Right lobe of liver (tissue), 6 donors: ENCODE data around the gene GTSE1. TPM values are rescaled to one million over a fixed set of nuclear protein-coding genes. Genes with fewer than 3 reads are reported as not detected.

Experiments
- ATAC-seq, 4 donors: fragments of 200-7000 bp; cut with Tn5 transposase; one replicate each; pipeline ENCODE4 v1.9.1; 2020; ENCODE audit warnings: mild to moderate bottlenecking in 4 of 4, moderate library complexity in 4 of 4
- DNase-seq, 3 donors: peaks; one replicate each; pipeline ENCODE4 v3.0.0-alpha.2; 2020
- H3K27ac ChIP-seq, 3 donors: fragments of 200-600 bp; one replicate each; pipeline ENCODE4 v1.8.0; 2022
- H3K27me3 ChIP-seq, 2 donors: fragments of 200-600 bp; one replicate each; pipeline ENCODE4 v1.8.0; 2022
- H3K36me3 ChIP-seq, 4 donors: fragments of 200-600 bp; sonication (generic) in 1 of 4; one replicate each; pipeline versions ENCODE4 v1.5.1 to v1.8.0; 2017 to 2022; ENCODE audit warnings: control low read depth in 1 of 4
- H3K4me1 ChIP-seq, 4 donors: fragments of 200-600 bp; sonication (generic) in 1 of 4; one replicate each; pipeline versions ENCODE4 v1.5.1 to v1.8.0; 2017 to 2022; ENCODE audit warnings: control low read depth in 1 of 4
- H3K4me3 ChIP-seq, 3 donors: fragments of 200-600 bp; one replicate each; pipeline ENCODE4 v1.8.0; 2022
- H3K9me3 ChIP-seq, 4 donors: fragments of 200-600 bp; sonication (generic) in 1 of 4; one replicate each; pipeline versions ENCODE4 v1.5.1 to v1.8.0; 2017 to 2022; ENCODE audit warnings: control low read depth in 1 of 4
- POLR2A ChIP-seq: fragments of 450-650 bp; IDR thresholded peaks from one replicate; pipeline ENCODE4 v1.6.1; 2017; ENCODE audit warnings: antibody characterized with exemption, mild to moderate bottlenecking
- WGBS: methylation state at CpG from one replicate; pipeline ENCODE4 v1.1.6; 2018; ENCODE audit warnings: low coverage, low lambda C conversion rate; ENCODE audit not compliant: insufficient coverage; ENCODE audit errors: missing lambda C conversion rate; 5-methylcytosine and 5-hydroxymethylcytosine counted together
- intact Hi-C, 2 donors: fragments of 100-400 bp; cut with DNase I; formaldehyde crosslinking; loops; one replicate each; pipeline versions ENCODE4 v1.11.2 to v1.14.1; 2022
- total RNA-seq, 6 experiments: library from RNA; depleted of rRNA in 2 of 6; stranded (reverse); fragments of >200 nt in 2 of 6; fragmentation: NEBNext Ultra II Directional in 3 of 6; extraction: Animal tissue kit (Norgen Biotek cat#: 25700) in 3 of 6; gene quantifications; one replicate each; pipeline versions ENCODE4 v1.1.0 to v1.2.4, GENCODE V29; 2016 to 2023
- TF ChIP-seq, protein P1 (sequence below), 4 donors: fragments of 200-600 bp in 3 of 4; fragments of 450-650 bp in 1 of 4; IDR thresholded peaks; one replicate each; pipeline versions ENCODE4 v1.5.1 to v1.8.0; 2016 to 2022; ENCODE audit warnings: antibody characterized with exemption in 4 of 4, mild to moderate bottlenecking in 2 of 4
- donor health status: DM: no; HTN: yes; CAD: no.
- donor health status: DM: no; HTN: no; CAD: no.
- donor health status: DM: no; HTN: no; CAD: no.
- donor health status: DM: no; HTN: yes; CAD: no.
- donor health status: DM: no; HTN: yes; CAD: no.

Gene GTSE1
- total RNA-seq, 6 experiments from 2014 or later: 0.15 to 0.84 (median 0.52) TPM

DNA sequence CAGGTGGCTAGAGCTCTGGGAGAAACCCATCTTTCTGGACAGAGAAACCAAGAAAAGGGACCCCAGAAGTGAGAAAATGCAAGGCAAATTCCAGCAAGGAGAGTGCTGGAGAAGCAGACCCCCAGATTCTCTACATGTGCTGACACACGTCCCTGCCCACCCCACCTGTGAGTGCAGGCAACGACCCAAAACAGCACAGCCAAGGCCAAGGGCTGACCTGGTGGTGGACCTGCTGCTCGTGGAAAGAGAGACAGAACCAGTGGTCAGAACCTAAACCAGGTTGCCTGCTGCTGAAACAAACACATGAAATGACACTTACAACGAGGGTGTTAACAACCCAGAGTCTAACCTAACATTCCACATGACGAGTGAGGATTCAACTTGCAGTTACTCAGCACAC lies 63.4 kb downstream of the GTSE1 start:
- Histone ChIP-seq H3K27ac (no peak overlapping the region), H3K9me3 (no peaks in the 10 kb centered on the region), H3K36me3 (peaks cover 0 to 18% (median 0%) of the 10 kb centered on the region in 4 donors), H3K4me3 (no peak overlapping the region), H3K27me3 (no peaks in the 10 kb centered on the region), H3K4me1 (peaks cover 0 to 19% (median 6%) of the 10 kb centered on the region in 4 donors)
- TF ChIP-seq POLR2A: no peak
- TF ChIP-seq, protein P1, sequence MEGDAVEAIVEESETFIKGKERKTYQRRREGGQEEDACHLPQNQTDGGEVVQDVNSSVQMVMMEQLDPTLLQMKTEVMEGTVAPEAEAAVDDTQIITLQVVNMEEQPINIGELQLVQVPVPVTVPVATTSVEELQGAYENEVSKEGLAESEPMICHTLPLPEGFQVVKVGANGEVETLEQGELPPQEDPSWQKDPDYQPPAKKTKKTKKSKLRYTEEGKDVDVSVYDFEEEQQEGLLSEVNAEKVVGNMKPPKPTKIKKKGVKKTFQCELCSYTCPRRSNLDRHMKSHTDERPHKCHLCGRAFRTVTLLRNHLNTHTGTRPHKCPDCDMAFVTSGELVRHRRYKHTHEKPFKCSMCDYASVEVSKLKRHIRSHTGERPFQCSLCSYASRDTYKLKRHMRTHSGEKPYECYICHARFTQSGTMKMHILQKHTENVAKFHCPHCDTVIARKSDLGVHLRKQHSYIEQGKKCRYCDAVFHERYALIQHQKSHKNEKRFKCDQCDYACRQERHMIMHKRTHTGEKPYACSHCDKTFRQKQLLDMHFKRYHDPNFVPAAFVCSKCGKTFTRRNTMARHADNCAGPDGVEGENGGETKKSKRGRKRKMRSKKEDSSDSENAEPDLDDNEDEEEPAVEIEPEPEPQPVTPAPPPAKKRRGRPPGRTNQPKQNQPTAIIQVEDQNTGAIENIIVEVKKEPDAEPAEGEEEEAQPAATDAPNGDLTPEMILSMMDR (IDR thresholded peaks at IDR 0.05): no peak
- WGBS: 74% methylated on average over 3 of the region's 5 CpGs
- peak in 1 of 3 donors; percentile 47 for DNase-seq
- intact Hi-C loops: no loop called here
- no peak for ATAC-seq

DNA sequence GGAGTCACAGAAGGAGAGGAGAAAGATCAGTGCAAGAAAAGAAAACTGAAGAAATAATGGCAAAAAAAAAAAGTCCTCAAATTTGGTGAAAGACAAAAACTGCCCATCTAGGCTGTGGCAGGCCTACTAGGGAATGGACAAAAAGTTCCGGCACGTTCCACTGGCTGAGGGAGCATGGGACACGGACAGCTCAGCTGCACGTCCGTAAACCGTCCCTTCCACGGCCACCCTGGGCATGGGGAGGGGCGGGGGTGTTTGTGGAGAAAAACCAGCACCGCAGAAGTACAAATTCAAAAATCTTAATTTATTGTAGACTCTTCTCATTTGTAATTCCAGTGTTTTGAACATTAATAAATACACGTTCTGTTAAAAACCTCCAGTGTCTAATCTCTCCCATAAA lies 64.2 kb downstream of the GTSE1 start:
- Histone ChIP-seq H3K27ac (no peak overlapping the region), H3K9me3 (no peaks in the 10 kb centered on the region), H3K27me3 (no peaks in the 10 kb centered on the region), H3K36me3 (peaks cover 0 to 14% (median 0%) of the 10 kb centered on the region in 4 donors), H3K4me3 (no peak overlapping the region), H3K4me1 (peaks cover 0 to 19% (median 6%) of the 10 kb centered on the region in 4 donors)
- ATAC-seq (no peak), DNase-seq (peak in 2 of 3 donors; percentile 28 to 40)
- WGBS: 93% methylated on average over 7 of the region's 10 CpGs
- intact Hi-C loops: no loop called here
- TF ChIP-seq, protein P1 (IDR thresholded peaks at IDR 0.05): no peak
- no peak for TF ChIP-seq POLR2A

DNA sequence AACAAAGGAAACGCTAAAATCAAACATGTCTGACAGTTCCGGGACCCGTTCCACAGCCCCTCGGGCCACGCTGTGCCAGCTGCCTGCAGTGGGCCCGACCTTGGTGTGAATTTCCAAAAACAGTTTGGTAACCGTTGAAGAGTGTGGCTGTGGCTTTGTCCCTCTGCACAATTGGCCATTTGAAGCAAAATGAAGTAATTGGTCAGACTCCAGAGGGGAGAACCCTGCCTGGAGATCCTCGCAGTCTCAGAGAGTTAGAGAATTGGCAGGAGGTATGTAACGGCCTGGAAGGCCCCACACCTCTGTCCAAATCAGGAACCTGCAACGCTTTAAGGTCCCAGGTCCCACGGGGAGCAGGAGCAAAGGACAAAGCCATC lies 65.1 kb downstream of the GTSE1 start:
- Histone ChIP-seq H3K4me1 (peaks cover 0 to 19% (median 6%) of the 10 kb centered on the region in 4 donors), H3K4me3 (no peak overlapping the region), H3K27me3 (no peaks in the 10 kb centered on the region), H3K36me3 (peaks cover 0 to 7% (median 0%) of the 10 kb centered on the region in 4 donors), H3K27ac (peak overlapping the region; percentile 70 to 83 (median 75)), H3K9me3 (no peaks in the 10 kb centered on the region)
- intact Hi-C loops: no loop called here
- 50% methylated on average over 8 of the region's 11 CpGs for WGBS
- DNase-seq (peak in 1 of 3 donors; percentile 25), ATAC-seq (peak; percentile 9 to 46 (median 30))
- TF ChIP-seq POLR2A: no peak
- TF ChIP-seq, protein P1 (IDR thresholded peaks at IDR 0.05): no peak

DNA sequence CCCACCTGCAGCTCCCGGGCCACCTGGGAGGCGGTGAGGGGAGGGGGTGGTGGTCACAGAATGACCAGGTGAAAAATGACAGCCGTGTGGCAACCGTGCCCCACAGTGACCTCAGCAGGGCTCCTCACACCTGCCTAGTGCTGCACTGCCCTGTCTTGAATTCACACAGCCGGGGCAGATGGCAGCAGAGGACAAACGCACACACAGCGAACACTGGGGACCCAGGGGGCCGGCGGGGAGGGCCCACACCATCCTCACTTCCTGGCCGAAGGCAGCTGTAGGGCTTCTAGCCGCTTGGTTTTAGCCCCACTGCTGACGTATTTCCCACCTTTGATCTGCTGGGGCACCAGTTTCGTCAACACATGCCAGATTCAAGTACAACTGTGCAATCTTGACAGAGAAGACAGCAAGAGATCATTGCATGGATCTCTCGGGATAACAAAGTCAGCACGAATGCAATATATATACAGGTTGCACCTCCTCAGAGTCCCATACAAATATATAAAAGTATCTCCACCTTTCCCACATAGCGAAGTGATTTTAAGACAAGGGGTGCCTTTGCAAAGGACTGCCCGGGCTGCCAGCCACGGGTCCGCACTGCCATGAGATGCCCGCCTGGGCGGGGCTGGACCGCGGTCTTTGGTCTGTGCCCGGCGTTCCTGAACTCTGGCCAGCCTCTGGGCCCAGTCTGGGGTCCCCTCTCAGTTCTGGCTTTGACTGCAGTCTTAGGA lies 65.7 kb downstream of the GTSE1 start:
- H3K4me3 ChIP-seq: no peak overlapping the region
- peak overlapping the region; percentile 70 to 83 (median 75) for H3K27ac ChIP-seq
- H3K36me3 ChIP-seq: peaks cover 0 to 3% (median 0%) of the 10 kb centered on the region in 4 donors
- peaks cover 0 to 19% (median 6%) of the 10 kb centered on the region in 4 donors for H3K4me1 ChIP-seq
- WGBS: 18% methylated on average over 10 of the region's 25 CpGs
- DNase-seq (peak; percentile 49 to 83 (median 76)), ATAC-seq (peak; percentile 74 to 85 (median 78))
- no peaks in the 10 kb centered on the region for H3K27me3 ChIP-seq
- intact Hi-C loops: no loop called here
- no peaks in the 10 kb centered on the region for H3K9me3 ChIP-seq
- TF ChIP-seq POLR2A: peak; percentile 36
- TF ChIP-seq, protein P1 (IDR thresholded peaks at IDR 0.05): no peak
